Panc1 (cell line): ENCODE data around the gene HES4. TPM values are rescaled to one million over a fixed set of nuclear protein-coding genes. Genes with fewer than 3 reads are reported as not detected.

Experiments used
- ATAC-seq: fragments of 200-7000 bp; cut with Tn5 transposase; 2 replicates; pipeline ENCODE4 v1.9.1; 2020; ENCODE audit warnings: mild to moderate bottlenecking, moderate library complexity
- BruUV-seq: library from RNA; stranded (reverse); fragments of 400-500 nt; replicated peaks from 2 replicates; lab custom pipeline; 2021; lab: Mats Ljungman, UMichigan
- CTCF ChIA-PET: fragments of 300-600 bp; sonication (Branson Sonifier 250); formaldehyde crosslinking; loops from one replicate; lab custom pipeline; 2022; ENCODE audit warnings: antibody characterized with exemption; lab: Charles Lee
- POLR2A ChIA-PET: fragments of 300-600 bp; sonication (Branson Sonifier 250); formaldehyde crosslinking; loops from one replicate; lab custom pipeline; 2022; ENCODE audit warnings: antibody characterized with exemption; lab: Charles Lee
- DNase-seq: peaks from one replicate; pipeline ENCODE4 v3.0.0-alpha.2; 2010; ENCODE audit warnings: low read depth, low spot score
- H3K27ac ChIP-seq: 2 replicates; pipeline ENCODE4 v1.5.1; 2011; ENCODE audit warnings: mild to moderate bottlenecking, low read length, inconsistent platforms
- H3K27me3 ChIP-seq: fragments of 200-500 bp; sonication (Bioruptor generic); 2 replicates; pipeline ENCODE4 v1.6.0; 2014; ENCODE audit warnings: low read length, inconsistent platforms; ENCODE audit not compliant: control insufficient read depth, insufficient read depth
- H3K36me3 ChIP-seq: fragments of 200-500 bp; sonication (Bioruptor generic); 2 replicates; pipeline ENCODE4 v1.5.1; 2014; ENCODE audit warnings: inconsistent platforms, mild to moderate bottlenecking, low read length, moderate library complexity; ENCODE audit not compliant: control insufficient read depth, insufficient read depth
- H3K4me1 ChIP-seq: 2 replicates; pipeline ENCODE4 v1.5.1; 2011; ENCODE audit warnings: inconsistent platforms, mild to moderate bottlenecking, low read length, moderate library complexity; ENCODE audit not compliant: control insufficient read depth, insufficient read depth
- H3K4me3 ChIP-seq, 2 experiments: 2 replicates each; pipeline ENCODE4 v1.5.1; 2011 to 2012; ENCODE audit warnings: low read depth in 2 of 2, low read length in 2 of 2, mild to moderate bottlenecking in 2 of 2, inconsistent platforms in 1 of 2, moderate library complexity in 1 of 2
- H3K9me3 ChIP-seq: fragments of 200-500 bp; sonication (Bioruptor generic); 2 replicates; pipeline ENCODE4 v1.5.1; 2014; ENCODE audit warnings: low read depth, mild to moderate bottlenecking, inconsistent platforms, low read length, moderate library complexity; ENCODE audit not compliant: control insufficient read depth, insufficient read depth
- POLR2AphosphoS5 ChIP-seq: IDR thresholded peaks from 2 replicates; pipeline ENCODE4 v1.6.1; 2012; ENCODE audit warnings: mild to moderate bottlenecking, low read depth, low read length, moderate library complexity
- SIN3A ChIP-seq: IDR thresholded peaks from 2 replicates; pipeline ENCODE4 v1.6.1; 2012; ENCODE audit warnings: low read depth, mild to moderate bottlenecking, low read length, moderate library complexity, borderline replicate concordance; ENCODE audit not compliant: insufficient read depth
- TCF7L2 ChIP-seq: IDR thresholded peaks from 2 replicates; pipeline ENCODE4 v1.6.1; 2011; ENCODE audit warnings: mild to moderate bottlenecking, low read depth, low read length, inconsistent platforms
- in situ Hi-C: cut with HindIII; loops from 2 replicates; pipeline ENCODE4 v1.10.0; 2016; ENCODE audit warnings: low sequenced_read_pairs, low pct_unique_long_range_greater_than_20kb
- intact Hi-C: fragments of 100-400 bp; cut with micrococcal nuclease; formaldehyde crosslinking; loops from one replicate; pipeline ENCODE4 v1.10.0; 2022; ENCODE audit not compliant: unreplicated experiment
- total RNA-seq: library from RNA; stranded (reverse); gene quantifications from one replicate; pipeline ENCODE4 v1.2.1, GENCODE V29; 2021; ENCODE audit not compliant: unreplicated experiment
- TF ChIP-seq, protein P1 (sequence below), 2 experiments: IDR thresholded peaks; 2 replicates each; pipeline ENCODE4 v1.6.1; 2011 to 2012; ENCODE audit warnings: low read depth in 2 of 2, control low read depth in 1 of 2, low read length in 1 of 2, mild to moderate bottlenecking in 1 of 2, moderate library complexity in 1 of 2; ENCODE audit not compliant: insufficient read depth in 1 of 2
- TF ChIP-seq, protein P2 (sequence below): fragments of 450-650 bp; IDR thresholded peaks from 2 replicates; pipeline ENCODE4 v1.5.1; 2017; ENCODE audit warnings: mild to moderate bottlenecking

Gene HES4
- total RNA-seq, 1 experiment from 2014 or later = 74.2 TPM

DNA sequence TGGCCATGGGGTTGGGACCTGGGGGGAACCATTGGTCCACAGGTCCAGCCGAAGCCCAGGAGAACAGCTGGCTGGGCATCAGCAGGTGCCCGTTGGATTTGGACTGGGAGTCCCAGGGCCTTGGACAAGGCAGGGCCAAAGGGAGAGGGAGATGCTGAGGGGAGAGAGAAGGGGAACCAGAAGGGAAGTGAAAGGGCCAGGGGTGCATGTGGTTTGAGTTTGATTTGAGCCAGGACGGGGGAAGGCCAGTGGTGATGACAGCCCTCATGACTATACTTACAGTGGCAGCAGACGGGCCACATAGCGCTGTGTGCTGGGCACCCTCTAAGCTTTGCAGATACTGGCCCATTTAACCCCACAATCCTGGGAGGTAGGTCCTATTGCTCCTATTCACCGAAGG is 38.8 kb upstream of the HES4 start:
- Histone ChIP-seq H3K4me3 (no peak overlapping the region), H3K27ac (no peak overlapping the region), H3K36me3 (no peaks in the 10 kb centered on the region), H3K27me3 (no peaks in the 10 kb centered on the region), H3K9me3 (no peaks in the 10 kb centered on the region), H3K4me1 (peaks cover 8% of the 10 kb centered on the region; the same call in 1 of the 2 replicates)
- ChIA-PET CTCF (interaction anchor here (0.7 kb wide), 1 partner anchor 23 kb away, joined by 4 read pairs; no protein-coding TSS in a partner anchor), POLR2A (no interaction called here)
- in situ Hi-C loops = no loop called here
- ATAC-seq (no peak), DNase-seq (no peak)
- intact Hi-C loops = no loop called here
- no peak for TF ChIP-seq POLR2AphosphoS5
- TF ChIP-seq TCF7L2 = no peak
- TF ChIP-seq SIN3A = no peak
- TF ChIP-seq, protein P1, sequence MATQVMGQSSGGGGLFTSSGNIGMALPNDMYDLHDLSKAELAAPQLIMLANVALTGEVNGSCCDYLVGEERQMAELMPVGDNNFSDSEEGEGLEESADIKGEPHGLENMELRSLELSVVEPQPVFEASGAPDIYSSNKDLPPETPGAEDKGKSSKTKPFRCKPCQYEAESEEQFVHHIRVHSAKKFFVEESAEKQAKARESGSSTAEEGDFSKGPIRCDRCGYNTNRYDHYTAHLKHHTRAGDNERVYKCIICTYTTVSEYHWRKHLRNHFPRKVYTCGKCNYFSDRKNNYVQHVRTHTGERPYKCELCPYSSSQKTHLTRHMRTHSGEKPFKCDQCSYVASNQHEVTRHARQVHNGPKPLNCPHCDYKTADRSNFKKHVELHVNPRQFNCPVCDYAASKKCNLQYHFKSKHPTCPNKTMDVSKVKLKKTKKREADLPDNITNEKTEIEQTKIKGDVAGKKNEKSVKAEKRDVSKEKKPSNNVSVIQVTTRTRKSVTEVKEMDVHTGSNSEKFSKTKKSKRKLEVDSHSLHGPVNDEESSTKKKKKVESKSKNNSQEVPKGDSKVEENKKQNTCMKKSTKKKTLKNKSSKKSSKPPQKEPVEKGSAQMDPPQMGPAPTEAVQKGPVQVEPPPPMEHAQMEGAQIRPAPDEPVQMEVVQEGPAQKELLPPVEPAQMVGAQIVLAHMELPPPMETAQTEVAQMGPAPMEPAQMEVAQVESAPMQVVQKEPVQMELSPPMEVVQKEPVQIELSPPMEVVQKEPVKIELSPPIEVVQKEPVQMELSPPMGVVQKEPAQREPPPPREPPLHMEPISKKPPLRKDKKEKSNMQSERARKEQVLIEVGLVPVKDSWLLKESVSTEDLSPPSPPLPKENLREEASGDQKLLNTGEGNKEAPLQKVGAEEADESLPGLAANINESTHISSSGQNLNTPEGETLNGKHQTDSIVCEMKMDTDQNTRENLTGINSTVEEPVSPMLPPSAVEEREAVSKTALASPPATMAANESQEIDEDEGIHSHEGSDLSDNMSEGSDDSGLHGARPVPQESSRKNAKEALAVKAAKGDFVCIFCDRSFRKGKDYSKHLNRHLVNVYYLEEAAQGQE (IDR thresholded peaks at IDR 0.05; ENCODE audit: insufficient read depth in 1 of 2, low read depth in 2 of 2, low read length in 1 of 2) = no peak
- BruUV-seq = no TSS peak

DNA sequence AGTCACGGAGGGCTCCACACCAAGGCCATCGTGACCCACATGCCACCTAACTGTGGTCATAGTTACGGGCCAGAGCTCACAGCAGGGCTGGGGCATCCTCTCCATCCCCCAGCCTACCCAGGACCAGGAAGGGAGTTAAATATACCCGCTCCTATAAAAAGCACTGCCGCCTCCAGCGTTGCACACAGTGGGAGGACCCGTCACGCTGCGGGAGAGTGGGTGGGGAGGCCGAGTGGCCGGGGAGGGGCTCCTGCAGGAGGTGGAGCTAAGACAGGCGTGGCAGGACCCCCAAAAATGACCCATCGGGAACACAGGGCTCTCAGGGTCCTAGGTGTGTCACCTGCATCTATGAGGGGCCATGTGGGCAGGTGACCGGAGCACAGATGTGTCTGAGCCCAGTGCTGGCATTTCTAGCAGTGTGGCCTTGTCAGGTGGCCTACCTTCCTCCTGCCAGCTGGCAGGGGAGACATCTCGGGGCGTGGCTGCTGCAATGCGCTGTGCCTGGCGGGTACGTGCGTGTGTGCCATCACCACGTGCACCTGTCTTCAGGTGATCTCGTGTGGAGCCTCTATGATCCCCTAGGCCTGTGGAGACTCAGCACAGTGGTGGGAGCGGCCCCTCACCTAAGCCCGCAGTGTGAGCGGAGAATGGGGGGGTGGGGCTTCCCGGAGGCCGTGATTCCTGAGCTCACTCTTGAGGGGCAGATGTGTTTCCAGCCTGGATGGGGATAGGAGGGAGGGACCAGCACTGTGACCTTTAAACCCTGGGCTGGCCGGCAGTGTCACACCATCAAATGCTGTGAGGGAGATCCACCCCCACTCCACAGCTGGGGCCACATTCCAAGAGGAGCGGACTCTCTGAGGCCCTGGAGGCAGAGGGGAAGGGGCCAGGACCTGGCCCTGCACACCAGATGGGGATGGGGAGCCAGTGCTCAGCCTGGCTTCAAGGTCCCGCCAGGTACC is 37.8 kb upstream of the HES4 start:
- no TSS peak for BruUV-seq
- Histone ChIP-seq H3K4me1 (peaks cover 8% of the 10 kb centered on the region; the same call in 1 of the 2 replicates), H3K36me3 (no peaks in the 10 kb centered on the region), H3K4me3 (no peak overlapping the region), H3K27me3 (no peaks in the 10 kb centered on the region), H3K27ac (no peak overlapping the region), H3K9me3 (no peaks in the 10 kb centered on the region)
- ChIA-PET CTCF (no interaction called here), POLR2A (interaction anchor here (0.6 kb wide), 1 partner anchor 18 kb away, joined by 7 read pairs; the partner anchor contains the start of gene AGRN)
- DNase-seq (no peak), ATAC-seq (no peak)
- TF ChIP-seq TCF7L2 (no peak), SIN3A (no peak), POLR2AphosphoS5 (no peak)
- TF ChIP-seq, protein P1 (IDR thresholded peaks at IDR 0.05; ENCODE audit: insufficient read depth in 1 of 2, low read depth in 2 of 2, low read length in 1 of 2) = no peak
- TF ChIP-seq, protein P2, sequence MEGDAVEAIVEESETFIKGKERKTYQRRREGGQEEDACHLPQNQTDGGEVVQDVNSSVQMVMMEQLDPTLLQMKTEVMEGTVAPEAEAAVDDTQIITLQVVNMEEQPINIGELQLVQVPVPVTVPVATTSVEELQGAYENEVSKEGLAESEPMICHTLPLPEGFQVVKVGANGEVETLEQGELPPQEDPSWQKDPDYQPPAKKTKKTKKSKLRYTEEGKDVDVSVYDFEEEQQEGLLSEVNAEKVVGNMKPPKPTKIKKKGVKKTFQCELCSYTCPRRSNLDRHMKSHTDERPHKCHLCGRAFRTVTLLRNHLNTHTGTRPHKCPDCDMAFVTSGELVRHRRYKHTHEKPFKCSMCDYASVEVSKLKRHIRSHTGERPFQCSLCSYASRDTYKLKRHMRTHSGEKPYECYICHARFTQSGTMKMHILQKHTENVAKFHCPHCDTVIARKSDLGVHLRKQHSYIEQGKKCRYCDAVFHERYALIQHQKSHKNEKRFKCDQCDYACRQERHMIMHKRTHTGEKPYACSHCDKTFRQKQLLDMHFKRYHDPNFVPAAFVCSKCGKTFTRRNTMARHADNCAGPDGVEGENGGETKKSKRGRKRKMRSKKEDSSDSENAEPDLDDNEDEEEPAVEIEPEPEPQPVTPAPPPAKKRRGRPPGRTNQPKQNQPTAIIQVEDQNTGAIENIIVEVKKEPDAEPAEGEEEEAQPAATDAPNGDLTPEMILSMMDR = no peak
- intact Hi-C loops = no loop called here
- in situ Hi-C loops = no loop called here
